GM06990 (cell line): ENCODE measurements around the gene SLIT2.

Experiments
- DNase-seq: peaks from one replicate; pipeline ENCODE4 v3.0.0-alpha.2; 2011; ENCODE audit not compliant: insufficient read length; ENCODE audit errors: extremely low read depth
- H3K27me3 ChIP-seq: replicated peaks from 2 replicates; pipeline ENCODE4 v1.6.0; 2011; ENCODE audit warnings: low read length; ENCODE audit not compliant: control insufficient read depth, insufficient read depth
- H3K36me3 ChIP-seq: 2 replicates; pipeline ENCODE4 v1.5.1; 2011; ENCODE audit warnings: low read length; ENCODE audit not compliant: control insufficient read depth, insufficient read depth
- H3K4me3 ChIP-seq: replicated peaks from 2 replicates; pipeline ENCODE4 v1.5.1; 2011; ENCODE audit warnings: low read depth, mild to moderate bottlenecking, control low read depth, low read length
- CTCF ChIP-seq: IDR thresholded peaks from 2 replicates; pipeline ENCODE4 v1.5.1; 2011; ENCODE audit warnings: low read length, control low read depth, mild to moderate bottlenecking, inconsistent platforms; ENCODE audit not compliant: insufficient read depth, poor library complexity, severe bottlenecking

SLIT2 gene

GRCh38 chr4:20253283-20253734 is 1.6 kb downstream of the SLIT2 start:
- DNase-seq, result peak; percentile 2
- TF ChIP-seq CTCF, result no peak
- Histone ChIP-seq H3K27me3 (no peaks in the 10 kb centered on the region; the same call in 1 of the 2 replicates), H3K4me3 (no peak overlapping the region), H3K36me3 (no peaks in the 10 kb centered on the region)

GRCh38 chr4:20253735-20254409 is 2.2 kb downstream of the SLIT2 start:
- peak; percentile 9 for DNase-seq

GRCh38 chr4:20254511-20255250 is 3.0 kb downstream of the SLIT2 start:
- H3K4me3 ChIP-seq, result no peak overlapping the region
- no peaks in the 10 kb centered on the region; the same call in 1 of the 2 replicates for H3K27me3 ChIP-seq
- DNase-seq, result peak; percentile 12
- TF ChIP-seq CTCF, result no peak
- no peaks in the 10 kb centered on the region for H3K36me3 ChIP-seq

More at GRCh38 chr4:20253735-20254409, 2.2 kb downstream of the SLIT2 start:
- no peak for TF ChIP-seq CTCF
- H3K36me3 ChIP-seq, result no peaks in the 10 kb centered on the region
- H3K27me3 ChIP-seq, result no peaks in the 10 kb centered on the region; the same call in 1 of the 2 replicates
- H3K4me3 ChIP-seq, result no peak overlapping the region

GRCh38 chr4:20255251-20255586 is 3.5 kb downstream of the SLIT2 start:
- Histone ChIP-seq H3K36me3 (no peaks in the 10 kb centered on the region), H3K4me3 (no peak overlapping the region), H3K27me3 (no peaks in the 10 kb centered on the region; the same call in 1 of the 2 replicates)
- TF ChIP-seq CTCF, result no peak
- DNase-seq, result no peak

GRCh38 chr4:20255823-20256222 is 4.1 kb downstream of the SLIT2 start:
- DNase-seq, result no peak
- no peaks in the 10 kb centered on the region; the same call in 1 of the 2 replicates for H3K27me3 ChIP-seq
- TF ChIP-seq CTCF, result no peak
- no peak overlapping the region for H3K4me3 ChIP-seq
- H3K36me3 ChIP-seq, result no peaks in the 10 kb centered on the region
